GM18499 (cell line): ENCODE data around the gene FOXP1.

Source experiments
- ATAC-seq: cut with Tn5 transposase; IDR thresholded peaks from one replicate; pipeline ENCODE4 v1.9.1; 2021; ENCODE audit warnings: moderate number of reproducible peaks; ENCODE audit not compliant: insufficient read depth, unreplicated experiment

The FOXP1 gene

DNA sequence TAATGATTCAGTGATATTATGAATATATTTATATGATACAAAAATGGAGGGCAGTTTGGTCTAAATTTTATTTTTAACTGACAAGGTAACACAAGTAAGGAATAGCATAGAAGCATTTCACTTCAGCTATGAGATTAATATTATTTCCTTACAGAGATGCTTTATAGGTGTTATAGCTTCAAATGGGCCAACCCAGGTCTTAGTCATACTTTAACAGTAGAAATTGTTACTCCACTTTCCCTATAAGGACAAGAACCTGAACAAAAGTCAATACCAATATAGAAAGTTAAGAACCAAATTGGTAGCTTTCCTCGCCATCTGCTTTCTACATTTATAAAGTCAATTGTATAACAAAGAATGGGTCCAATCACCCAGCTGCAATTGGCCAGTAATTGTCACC is 570.6 kb downstream of the FOXP1 start:
- ATAC-seq = no peak

DNA sequence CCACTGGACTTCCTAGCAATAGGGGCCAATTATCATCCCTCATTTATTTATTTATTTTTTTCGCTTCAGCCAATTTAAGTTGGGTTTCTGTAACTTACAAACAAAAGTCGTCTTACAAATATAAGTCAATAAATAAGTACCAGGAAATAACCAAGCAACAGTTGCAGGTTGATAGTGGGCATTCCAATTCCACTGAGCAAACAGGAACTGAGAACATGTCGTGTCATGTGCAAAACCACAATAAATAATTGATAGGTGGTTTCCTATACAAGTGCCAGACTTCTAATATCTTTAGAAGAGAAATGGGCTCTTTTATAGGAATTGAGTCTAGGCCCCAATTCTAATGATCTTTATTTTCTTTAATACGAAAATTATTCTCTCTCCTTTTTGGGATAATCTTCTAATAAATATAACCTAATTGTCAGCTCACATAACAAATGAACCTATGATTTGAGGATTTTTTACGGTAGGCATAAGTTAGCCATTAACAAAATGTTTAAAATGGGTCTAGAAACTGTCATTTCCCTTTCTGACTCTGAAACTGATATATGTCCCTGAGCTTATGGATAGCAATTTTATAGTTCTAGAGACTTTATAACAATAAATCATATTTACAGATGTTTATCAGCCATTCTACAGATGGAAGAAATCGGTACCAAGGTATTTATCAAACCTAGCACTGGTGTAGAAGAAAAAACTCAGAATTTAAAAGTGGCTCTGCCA is 571.8 kb downstream of the FOXP1 start:
- ATAC-seq = no peak

DNA sequence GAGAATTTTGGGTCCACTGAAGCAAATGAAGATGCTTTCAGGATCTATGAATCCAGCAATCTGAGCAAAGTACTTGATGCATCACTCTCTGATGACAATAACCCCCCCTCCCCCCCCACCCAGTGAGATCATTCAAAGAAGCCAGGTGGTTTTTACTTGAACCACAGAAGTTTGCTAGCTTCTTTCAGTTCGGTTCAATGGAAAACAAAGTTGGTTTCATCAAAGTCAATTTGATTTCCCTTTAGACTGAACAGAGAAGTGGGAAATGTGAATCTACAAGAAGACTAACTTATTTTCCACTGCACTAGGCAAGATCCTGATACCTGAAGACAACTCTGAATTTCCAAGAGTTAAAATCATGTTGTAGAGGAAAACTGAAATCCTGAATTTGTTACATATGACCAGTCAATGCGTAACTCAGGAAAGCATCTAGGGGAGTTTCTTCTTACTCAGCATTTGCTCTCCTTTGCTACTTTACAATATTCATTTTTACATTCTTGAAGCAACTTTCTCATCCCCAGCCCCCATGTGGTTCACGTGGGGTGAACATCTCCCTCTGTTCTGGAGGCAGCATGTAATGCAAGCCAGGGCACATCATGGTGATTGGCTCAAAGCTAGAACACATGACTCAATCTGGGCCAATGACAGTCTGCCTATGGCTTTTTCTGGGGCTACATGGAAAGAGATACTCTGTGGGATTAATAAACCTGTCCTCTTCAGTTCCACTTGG is 572.6 kb downstream of the FOXP1 start:
- peak; percentile 41 for ATAC-seq

DNA sequence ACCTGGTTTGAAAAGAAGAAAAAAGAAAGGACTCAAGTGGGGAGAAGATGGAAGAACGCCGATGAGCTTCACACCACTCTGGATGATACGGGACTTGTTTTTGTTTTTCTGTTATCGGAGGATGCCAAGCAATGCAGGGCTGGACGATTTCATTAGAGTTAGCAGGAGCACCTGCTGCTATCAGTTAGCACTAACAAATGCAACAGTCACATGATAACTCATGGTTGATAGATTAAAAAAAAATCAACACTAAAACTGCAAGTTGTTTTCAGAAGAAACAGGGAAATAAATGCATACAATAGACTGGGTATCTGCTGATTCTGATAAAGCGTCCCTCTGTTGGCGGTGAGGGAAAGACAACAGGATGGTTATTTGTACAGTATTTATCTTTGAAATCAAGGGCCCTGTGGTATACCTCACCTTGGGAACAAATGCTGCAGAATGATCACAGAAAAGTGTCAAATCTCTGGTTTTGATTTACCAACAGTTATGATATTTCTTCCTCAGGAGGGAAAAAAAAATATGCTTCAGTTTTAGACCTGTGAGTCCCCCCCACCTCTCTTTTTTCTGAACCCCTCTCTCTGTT is 575.1 kb downstream of the FOXP1 start:
- no peak for ATAC-seq

DNA sequence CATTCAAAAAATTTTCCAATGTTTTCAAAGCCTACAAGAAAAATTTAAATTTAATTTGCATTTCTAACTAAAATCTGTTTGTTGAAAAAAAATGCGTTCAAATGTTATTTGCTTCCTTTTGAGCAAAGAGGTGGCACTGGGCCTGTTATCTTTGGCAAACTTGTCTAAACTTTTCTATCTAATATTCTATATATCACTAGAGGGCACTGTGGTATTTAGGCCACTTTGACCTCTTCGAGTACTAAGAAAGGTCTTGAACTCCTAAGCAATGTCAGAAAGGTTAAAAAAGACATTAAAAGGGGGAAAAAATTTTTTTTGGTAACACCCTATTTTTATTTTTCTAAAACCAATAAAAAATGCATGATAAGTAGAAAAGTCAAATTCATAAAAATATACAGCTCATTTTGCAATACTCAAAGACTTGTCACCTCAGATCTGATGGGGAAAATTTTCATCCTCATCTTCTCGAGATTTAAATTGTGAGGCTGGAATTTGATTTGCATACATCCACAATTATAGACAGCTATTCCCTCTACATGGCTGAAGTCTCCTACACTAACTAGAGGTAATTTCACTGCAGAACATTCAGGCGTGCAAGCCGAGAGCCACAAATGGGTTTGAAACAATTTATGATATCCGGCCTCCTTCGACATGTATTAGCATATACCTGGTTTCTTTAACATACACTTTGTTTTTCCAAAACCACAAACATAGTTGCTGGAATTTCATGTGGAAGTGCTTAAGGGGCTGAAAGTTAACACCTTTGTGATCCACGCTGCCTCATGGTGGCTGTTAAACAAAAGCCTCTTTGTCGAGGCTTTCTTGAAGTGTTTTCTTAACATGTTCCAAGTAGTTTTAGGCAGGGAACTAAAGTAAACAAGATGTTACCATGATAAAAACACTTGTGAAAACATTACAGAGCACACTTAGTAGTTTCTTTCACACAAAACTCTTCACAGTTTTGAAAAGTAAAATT is 576.4 kb downstream of the FOXP1 start:
- no peak for ATAC-seq

GRCh38 chr3:71005702-71006321 is 577.7 kb downstream of the FOXP1 start:
- no peak for ATAC-seq

DNA sequence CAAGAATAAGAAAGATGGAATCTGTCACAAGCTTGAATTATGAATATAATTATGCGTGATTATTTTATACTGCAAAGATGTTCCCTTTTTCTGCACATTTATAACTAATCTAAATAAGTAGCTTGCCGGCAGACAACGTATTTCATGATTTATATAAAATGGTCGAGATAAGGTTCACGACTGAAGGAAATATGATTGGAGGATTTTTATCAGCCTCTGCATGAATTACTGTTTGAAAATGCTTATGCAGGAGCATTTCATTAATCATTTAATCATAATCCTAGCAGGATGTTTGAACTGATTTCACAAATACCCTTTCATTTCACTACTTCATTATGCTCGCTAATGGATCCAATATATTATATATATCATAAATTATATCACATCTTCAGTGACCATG is 580.0 kb downstream of the FOXP1 start:
- no peak for ATAC-seq

- no peak for ATAC-seq
Measured at GRCh38 chr3:71002298-71002697, 581.2 kb downstream of the FOXP1 start.

DNA sequence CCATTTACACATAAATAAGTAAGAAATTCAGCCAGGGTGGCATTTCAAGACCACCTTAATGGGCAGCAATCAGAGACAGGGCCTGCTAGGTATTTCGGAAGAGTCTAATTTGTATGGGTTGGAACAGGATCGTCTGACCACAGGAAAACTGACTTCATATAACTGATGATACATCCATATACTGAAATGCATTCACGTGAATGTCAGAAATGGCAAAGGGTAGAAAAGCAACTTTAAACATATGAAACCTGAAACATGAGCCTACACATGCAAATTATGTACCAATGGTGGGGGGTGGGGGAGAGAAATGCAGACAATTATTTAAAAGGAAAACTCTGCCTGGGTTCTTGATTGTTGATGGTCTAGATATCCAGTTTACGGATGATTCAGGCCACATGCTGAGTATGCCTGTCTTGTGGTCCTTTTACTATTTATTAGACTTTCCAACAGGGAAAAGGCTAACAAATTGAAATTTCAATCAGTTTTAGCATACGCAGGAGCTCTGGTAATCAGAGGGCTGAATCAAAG is 582.2 kb downstream of the FOXP1 start:
- no peak for ATAC-seq

DNA sequence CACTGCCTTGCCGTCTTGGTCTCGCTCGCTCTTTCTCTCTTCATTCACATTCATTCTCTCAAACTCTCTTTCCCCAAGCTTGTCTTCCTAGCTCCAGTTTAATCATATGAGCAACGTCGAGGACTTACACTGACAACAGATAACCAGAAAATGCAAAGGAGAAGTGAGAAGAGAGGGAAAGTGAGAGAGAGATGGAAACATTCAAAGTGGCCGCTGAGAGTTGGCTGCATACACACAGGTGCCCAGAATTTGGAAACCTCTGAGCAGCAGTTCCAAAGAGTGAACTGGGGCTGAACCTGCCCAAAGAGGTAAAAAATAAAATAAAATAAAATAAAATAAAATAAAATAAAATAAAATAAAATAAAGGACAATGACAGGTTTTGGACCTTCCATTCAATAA is 583.0 kb downstream of the FOXP1 start:
- no peak for ATAC-seq

DNA sequence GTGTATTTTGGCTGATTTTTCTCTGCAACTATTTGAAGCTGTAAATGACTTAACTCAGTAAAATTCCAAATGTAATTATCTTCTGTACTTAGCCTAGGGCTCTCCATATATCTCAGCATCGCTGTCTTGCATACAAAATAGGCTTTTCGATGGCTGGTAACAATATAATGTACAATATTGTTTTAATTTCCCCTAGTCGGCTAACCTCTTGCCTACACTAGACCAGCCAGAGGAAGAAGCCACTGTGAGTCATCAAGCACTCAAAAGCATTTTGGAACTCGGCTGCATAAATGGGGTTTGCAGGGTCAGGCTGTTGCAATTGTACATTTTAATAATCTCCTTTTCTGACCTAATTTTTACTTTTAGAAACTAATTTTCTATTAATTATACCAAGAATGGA is 583.8 kb downstream of the FOXP1 start:
- ATAC-seq = no peak

DNA sequence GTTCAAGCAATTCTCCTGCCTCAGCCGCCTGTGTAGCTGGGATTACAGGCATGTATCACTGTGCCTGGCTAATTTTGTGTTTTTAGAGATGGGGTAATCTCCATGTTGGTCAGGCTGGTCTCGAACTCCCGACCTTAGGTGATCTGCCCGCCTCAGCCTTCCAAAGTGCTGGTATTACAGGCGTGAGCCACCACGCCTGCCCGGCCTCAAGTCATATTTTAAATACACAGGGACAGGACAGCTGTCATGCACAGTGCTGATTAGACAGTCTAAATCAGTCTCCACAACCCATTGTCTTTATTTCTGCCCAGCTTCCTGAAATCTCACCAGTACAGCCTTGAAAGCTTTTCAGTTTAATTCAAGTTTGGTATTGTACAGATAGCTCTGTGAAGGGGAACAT is 587.4 kb downstream of the FOXP1 start:
- ATAC-seq = no peak

DNA sequence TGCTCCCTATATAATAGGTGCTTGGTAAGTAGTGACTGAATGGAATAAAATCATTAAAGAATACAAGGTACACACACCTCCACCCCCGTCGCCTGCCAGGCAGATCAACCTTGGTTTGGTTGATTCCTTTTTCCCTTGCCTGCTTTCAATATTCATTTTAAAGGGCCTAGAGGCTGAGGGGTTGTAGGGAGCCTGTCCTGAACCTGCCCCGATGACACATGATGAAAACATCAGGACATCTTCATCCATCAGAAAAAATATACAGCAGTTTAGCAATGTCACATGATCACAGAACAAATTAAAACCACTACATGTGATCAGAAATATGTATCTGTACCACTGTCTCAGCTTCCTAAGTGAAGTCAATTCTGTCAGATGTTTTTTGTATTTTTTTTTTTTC is 588.9 kb downstream of the FOXP1 start:
- ATAC-seq = no peak

DNA sequence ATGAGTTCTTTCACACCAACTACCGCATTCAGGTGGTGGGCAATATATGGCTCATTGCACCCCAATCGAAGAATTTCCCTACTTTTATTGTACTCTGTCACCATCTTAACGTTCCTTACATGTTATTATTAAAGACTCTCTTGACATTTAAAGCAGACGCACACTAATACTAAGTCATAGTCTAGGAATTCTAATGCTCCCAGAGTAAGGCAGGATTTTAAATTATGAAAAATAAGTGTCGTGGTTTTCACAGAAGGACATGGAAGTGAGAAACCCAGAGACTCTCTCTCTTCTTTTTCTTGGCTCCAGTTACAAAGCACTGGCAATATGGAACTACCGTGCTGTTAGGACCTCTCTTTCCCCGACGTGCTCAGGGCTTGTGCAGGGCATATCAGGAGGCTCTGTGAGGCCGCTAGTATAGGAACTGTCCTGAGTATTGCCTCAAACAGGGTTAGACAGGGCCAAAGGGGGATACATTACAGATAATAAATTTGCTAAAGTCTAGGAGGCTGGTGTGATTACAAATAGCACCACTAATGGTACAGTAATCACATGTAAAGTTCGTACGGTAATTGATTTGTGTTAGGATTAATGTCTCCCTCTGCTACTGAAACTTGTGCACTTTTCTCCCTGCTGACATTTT is 590.8 kb downstream of the FOXP1 start:
- ATAC-seq = no peak

- no peak for ATAC-seq
Measured at GRCh38 chr3:70992131-70992530, 591.4 kb downstream of the FOXP1 start.

DNA sequence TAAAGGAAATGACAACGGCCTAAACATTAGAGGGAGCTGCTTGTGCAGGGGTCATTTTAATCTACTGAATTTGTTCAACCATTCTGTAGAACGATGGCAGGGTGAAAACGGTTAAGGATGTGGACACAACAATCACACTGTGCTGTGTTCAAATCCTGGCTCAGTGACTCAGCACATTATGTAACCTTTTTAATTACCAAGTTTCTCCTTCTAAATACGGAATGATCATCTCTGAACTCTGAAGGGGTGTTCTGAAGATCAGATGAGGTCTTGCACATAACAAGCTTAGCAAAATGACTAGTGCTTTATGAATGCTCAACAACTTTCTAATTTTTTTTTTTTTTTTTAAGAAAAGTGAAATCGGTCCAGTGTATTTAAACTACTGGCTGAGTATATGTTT is 592.8 kb downstream of the FOXP1 start:
- no peak for ATAC-seq

DNA sequence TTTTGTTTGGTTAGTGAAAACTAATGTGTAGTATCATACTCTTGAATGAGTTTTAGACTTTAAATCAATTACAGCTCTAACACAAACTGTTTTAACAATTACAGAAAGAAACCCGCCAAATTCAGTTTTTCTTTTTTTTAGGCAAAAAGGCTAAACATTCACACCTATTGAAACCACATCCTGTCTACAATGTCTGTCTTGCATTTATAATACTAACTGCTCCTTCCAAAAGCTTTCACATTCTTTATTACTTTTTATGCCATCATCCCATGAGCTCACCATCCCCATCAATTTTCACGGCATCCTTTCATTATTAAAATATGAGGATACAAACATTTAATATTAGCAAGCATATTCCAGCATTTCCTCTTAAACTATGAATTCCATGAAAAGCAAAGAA is 593.3 kb downstream of the FOXP1 start:
- ATAC-seq = no peak

GRCh38 chr3:70989174-70989573 is 594.4 kb downstream of the FOXP1 start:
- ATAC-seq = no peak

- ATAC-seq = no peak
Measured at GRCh38 chr3:70988111-70988510, 595.4 kb downstream of the FOXP1 start.
